ENCODE data around the gene SF1.

DNA sequence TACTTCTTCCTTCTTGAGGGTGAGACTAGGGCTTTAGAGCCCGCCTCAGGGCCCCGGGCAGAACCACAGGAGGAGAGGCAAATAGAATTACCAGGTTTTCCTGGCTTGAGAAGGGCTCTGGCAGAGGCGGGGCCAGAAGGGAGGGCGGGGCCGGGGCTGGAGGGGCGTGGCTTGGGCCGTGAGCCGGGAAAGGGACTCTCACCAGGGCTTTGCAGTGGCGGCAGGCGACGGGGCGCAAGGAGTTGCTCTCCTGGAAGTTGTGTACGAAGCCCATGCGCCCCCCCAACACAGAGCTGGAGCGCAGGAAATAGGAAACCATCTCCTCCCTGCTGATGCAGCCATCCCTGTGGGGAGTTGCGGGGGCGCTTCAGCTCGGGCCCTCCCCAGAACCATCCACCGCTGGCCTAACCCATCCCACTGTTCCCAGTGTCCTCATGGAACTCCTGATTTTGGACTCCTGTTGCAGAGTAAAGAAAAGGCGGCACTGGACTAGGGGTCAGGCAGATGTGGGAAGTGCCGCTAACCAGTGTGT, 48.4 kb downstream of the SF1 start:
- TF ChIP-seq, protein P1, sequence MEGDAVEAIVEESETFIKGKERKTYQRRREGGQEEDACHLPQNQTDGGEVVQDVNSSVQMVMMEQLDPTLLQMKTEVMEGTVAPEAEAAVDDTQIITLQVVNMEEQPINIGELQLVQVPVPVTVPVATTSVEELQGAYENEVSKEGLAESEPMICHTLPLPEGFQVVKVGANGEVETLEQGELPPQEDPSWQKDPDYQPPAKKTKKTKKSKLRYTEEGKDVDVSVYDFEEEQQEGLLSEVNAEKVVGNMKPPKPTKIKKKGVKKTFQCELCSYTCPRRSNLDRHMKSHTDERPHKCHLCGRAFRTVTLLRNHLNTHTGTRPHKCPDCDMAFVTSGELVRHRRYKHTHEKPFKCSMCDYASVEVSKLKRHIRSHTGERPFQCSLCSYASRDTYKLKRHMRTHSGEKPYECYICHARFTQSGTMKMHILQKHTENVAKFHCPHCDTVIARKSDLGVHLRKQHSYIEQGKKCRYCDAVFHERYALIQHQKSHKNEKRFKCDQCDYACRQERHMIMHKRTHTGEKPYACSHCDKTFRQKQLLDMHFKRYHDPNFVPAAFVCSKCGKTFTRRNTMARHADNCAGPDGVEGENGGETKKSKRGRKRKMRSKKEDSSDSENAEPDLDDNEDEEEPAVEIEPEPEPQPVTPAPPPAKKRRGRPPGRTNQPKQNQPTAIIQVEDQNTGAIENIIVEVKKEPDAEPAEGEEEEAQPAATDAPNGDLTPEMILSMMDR (conservative IDR thresholded peaks at IDR 0.05): no peak
- no peak for TF ChIP-seq ZFX (IDR thresholded peaks at IDR 0.05)

Measured in C4-2B (cell line).